Fibroblast of peridontal ligament (primary cell): Measurements from ENCODE around the gene NXF1.
"Not testable (repeated sequence)": the region's sequence is repeated elsewhere in the genome, so short reads cannot be mapped to it uniquely, and the experiment has no call there.

Source experiments
- DNase-seq: peaks from one replicate; pipeline ENCODE4 v3.0.0-alpha.2; 2010; ENCODE audit errors: extremely low read depth

Gene NXF1

DNA sequence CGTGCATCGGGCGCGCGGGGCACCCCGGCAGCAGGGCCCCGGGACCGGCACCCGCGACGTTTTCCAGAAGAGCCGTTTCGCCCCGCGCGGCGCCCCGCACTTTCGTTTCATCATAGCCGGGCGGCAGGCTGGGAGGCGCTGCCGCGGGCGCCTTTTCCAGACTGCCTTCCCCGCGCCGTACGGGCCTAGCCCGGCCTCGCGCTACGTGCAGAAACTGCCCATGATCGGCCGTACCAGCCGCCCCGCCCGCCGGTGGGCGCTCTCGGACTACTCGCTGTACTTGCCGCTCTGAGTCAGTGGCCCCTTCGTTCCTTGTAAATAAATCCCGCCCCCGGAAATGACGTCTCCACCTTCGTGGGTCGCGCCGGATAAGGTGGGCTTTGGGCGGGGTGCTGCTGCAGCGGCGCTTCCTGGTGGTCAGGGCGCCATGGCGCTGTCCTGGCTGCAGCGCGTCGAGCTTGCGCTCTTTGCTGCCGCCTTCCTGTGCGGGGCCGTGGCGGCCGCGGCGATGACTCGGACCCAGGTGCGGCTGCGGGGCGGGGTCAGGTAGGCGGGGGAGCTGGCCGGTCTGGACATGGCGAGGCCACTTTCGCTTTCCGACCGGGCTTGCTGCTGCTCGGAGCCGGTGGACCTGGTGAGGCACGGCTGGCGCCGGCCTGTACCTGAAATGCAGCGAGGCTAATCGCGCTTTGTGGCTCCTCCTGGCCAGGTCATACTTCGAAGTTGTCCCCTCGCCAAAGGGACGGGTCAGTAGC, 18.1 kb downstream of the NXF1 start, which contains the start of gene TMEM179B:
TMEM179B (plus strand) TSS at position 398 of the 755 bp plus-strand sequence; CDS start at position 428, 30 bp downstream.
- peak; percentile 96 for DNase-seq

DNA sequence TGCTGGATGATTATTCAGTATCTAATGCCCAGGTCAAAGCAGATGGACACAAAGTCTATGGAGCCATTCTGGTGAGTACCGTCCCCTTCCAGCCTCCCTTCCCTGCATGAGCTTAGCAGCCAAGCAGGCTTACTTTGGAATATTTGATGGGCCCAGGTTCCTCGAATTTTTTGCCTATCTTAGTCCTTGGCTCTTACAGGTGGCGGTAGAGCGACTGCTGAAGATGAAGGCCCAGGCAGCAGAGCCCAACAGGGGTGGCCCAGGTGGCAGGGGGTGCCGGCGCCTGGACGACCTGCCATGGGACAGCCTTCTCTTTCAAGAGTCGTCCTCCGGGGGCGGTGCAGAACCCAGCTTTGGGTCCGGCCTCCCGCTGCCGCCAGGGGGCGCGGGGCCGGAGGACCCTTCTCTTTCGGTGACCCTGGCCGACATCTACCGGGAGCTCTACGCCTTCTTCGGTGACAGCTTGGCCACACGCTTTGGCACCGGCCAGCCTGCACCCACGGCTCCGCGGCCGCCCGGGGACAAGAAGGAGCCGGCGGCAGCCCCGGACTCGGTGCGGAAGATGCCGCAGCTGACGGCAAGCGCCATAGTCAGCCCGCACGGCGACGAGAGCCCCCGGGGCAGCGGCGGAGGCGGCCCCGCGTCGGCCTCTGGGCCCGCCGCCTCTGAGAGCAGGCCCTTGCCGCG, 18.8 kb downstream of the NXF1 start:
- peak; percentile 68 for DNase-seq

DNA sequence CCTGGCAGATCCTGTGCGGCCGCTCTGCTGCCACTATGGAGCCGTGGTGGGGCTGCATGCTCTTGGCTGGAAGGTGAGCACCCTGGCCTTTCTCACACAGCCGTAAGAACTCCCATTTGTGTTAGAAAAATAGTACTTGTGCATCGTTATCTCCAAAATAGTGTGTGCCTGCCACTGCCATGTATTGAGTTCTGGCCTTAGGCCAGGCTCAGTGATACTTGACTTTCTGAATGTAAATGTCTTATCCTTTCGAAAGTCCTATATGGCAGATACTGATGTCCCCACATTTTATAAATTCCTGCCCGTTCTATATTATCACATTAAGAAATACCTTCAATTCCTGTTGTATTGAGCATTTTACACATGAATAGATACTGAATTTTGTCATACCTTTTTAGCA, 22.5 kb downstream of the NXF1 start:
- no peak for DNase-seq

DNA sequence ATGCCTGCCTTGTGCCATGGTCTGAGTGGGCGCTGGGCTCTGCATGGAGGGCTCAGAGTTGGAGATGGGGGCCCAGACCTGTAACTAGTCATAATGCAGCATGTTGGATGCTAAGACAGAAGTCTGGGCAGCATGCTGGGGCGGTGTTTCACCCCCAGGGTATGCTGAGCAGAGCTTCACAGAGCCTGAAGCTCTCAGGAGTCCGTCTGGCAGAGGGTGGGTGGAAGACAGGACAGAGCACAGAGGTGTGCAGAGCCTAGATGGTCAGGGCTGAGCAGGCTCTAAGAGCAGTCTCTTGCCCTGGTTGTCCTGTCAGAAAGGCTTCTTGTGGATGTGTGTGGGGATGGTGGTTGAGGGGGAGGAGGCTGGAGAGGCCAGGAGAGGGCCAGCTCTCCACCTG, 26.8 kb downstream of the NXF1 start:
- no peak for DNase-seq

DNA sequence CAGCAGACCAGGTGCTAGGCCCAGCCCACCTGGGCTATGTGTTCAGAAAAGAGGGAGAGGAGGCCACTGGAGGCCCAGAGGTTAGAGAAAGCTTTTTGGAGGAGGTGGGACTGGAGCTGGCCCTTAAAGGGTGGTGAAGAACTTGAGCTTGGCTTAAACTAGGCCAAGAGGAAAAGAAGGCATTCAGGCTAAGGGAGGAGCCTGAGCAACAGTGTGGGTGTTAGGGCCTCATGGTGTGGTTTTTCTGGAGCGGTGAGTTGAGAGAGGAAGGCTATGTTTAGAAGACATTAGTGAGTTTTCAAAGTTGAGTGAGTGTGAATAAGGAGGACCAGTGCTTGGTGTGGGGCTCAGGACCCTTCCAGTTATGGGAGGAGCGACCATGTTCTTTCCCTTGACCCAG, 27.9 kb downstream of the NXF1 start:
- no peak for DNase-seq

DNA sequence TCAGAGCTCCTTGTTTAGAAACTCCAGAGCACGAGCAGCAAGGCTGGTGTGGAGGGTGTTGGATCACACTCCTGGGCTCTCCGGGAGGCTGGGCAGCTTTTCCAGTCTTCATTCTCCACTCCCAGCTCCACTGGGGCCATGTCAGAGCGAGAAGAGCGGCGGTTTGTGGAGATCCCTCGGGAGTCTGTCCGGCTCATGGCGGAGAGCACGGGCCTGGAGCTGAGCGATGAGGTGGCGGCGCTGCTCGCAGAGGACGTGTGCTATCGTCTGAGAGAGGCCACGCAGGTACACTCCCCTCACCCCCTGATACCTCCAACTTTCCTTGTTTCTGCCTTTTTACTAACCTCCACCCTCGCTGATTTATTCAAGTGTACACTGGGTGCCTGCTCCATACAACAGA, 29.6 kb downstream of the NXF1 start:
- no peak for DNase-seq

DNA sequence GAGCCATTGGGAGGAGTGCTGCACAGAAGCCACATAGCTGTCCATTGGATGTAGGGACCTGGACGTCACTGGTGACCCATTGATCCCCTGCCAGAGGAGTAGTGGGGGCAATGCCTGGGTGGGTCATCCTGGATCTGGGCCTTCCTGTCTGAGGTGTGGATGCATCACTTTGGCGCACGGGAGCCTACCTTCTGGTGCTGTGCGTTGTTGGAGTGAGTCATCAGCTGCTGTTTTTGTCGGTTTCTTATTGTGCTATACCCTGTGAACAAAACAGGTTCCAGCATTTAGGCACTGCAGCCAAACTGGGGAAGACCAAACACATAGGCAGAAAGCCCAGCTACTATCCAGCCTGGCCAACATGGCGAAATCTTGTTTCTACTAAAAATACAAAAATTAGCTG, 30.8 kb downstream of the NXF1 start:
- no peak for DNase-seq

DNA sequence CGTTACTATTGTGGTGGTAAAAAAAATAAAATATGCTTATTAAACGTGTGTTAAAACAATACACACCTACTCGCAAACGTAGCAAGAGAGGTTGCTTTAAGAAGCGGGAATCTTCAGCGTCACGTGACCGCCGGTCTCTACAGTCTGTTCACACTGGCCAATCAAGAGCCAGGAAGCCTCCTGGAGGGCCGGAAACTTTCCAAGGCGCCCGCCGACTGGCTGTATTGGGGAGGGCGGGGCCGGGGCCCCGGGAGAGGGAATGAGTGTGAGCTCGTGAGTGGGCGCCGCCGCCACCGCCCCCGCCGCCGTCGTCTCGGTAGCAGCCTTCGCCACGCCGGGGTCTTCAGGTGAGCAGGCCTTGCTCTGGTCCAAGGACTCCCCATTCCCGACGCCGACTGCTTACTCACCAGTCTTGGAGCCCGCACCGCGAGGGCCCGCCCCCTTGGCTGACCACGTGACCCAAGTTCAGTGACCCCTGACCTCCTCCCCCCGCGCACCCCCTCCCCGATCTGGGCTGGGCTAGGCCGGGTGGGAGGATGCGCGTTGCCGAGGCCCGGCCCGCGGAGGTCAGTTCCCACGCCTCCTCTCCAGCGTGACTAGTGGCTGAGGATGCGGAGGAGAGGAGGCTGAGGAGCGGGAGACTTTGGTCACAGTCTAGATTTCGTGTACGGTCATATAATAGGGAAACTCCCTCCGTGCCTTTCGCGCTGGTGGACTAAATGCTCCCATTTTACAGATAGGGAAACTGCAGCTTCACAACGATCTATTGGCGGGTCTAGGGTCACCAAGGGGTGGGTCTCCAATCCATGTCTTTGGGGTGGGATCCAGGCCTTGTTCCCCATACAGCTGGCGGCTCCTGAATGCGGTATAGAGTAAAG, 33.9 kb downstream of the NXF1 start, which contains the start of gene TAF6L:
TAF6L (plus strand) TSS at position 253 of the 878 bp plus-strand sequence. CDS start 4,388 bp downstream, outside the sequence.
- DNase-seq, result peak; percentile 96

DNA sequence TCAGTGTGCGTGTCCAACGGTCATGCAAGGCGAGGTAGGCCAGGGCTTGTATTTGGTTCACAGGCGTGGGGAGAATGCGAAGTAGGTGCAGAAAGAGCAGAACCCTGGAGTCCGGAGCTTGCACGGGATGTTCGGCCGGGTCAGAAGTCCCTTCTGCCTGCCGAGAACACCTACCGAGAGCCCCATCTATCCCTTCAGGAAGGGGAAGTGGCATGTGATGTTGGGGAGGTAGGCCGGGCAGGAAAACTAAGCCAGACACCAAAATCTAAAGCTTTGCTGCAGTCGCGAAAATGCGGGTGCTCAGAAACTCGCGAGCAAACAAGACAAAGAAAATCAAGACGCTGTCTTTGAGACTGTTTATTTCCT, 34.5 kb downstream of the NXF1 start:
- DNase-seq, result no peak

DNA sequence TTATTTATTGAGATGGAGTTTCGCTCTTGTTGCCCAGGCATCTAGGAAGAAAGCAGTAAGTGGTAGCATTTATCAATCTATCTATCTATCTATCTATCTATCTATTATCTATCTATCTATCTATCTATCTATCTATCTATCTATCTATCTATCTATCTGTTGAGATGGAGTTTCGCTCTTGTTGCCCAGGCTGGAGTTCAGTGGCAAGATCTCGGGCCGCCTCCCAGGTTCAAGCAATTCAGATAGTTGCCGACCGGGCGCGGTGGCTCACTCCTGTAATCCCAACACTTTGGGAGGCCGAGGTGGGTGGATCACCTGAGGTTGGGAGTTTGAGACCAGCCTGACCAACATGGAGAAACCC, 44.4 kb downstream of the NXF1 start:
- not testable (repeated sequence) for DNase-seq

DNA sequence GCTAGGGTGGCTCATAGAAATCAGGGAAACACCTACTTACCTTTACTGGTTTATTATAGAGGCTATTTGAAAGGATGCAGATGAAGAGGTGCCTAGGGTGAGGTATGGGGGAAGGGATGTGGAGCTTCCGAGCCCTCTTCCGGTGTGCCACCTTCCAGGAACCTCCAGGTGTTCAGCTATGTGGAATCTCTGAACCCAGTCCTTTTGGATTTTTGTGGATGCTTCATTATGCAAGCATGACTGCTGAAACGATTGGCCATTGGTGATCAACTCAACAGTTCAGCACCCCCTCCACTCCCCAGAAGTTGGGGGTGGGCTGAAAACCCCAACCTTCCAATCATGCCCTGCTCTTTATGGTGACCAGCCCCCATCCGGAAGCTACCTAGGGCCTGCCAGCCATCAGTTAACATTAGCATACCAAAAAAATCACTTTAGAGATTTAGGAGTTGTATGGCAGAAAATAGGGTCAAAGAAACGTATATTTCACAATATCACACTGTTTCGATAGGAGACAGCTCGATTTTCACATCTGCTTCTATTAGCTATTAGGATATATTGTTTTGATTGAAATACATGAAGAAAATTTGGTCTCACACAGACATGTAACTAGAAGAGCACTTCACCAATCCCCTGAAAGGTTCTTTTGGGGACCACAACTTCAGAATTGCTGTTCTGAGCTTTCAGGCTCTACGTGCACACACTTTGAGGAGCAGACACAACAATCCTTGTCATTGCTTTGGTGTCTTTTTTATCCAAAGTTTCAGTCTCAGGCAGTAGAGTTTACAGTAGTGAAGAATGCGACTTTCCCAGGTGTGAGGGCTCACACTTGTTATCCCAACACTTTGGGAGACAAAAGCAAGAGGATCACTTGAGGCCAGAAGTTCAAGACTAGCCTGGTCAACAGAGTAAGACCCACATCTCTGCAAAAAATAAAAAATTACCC, 47.1 kb downstream of the NXF1 start:
- DNase-seq, result no peak

DNA sequence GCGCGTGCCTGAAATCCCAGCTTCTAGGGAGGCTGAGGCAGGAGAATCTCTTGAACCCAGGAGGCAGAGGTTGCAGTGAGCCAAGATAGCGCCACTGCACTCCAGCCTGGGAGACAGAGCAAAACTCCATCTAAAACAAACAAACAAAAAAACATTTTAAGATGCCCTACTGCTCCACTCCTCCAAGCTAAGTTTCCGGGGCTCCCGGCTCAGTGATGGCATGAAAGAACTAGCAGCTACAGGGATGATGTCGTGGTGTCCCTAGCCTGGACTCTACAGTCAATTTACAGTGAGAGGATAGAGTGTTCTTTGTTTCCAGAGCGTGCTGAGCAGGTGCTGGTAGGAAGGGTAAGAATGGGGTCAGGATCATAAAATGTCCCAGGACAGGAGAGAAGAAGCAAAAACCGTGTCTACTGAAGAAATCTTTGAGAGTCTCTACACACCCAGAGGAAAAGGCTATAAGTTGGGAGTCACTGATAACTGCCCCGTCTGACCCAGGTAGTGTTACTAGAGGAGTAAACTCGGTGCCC, 50.1 kb downstream of the NXF1 start:
- DNase-seq, result no peak

DNA sequence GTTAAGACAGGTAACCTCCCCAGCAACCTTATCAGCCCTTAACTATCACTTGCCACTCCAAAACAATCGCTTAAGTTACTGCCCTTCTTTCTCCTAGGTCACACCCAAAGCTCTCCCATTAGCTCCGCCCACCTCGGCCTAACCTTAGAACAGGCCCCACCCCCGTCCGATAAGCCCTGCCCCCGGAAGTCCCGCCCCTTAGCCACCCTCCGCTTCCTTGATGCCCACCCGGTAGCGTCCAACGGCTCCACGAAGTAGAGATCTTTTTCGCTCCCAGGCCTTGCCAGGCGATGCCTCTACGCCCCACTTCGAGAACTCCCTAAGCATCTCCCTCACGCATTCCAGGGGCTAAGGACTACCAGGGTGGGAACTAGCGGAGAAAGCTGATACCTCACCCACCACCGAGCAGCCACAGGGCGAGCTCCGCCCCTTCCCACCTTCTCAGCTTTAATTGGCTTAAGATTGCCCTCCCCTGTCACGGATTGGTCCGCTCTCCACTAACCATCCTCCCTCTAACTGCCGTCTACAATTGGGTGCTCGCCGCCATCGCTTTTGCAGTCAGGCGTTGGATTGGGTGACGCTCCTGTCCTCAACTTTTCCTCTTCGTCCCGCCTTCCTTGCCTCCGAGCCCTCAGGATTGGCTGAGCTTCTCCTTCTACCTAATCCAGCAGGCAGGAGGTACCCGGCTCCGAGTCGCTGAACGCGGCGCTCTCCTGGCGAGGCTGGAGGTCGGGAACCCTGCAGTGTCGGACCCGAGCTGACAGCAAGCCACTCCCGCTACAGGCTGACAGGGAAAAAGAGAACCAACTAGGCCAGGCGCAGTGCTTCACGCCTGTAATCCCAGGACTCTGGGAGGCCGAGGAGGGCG, 51.3 kb downstream of the NXF1 start, which contains the start of gene ZBTB3:
ZBTB3 (minus strand) TSS at position 425 of the 868 bp plus-strand sequence. CDS start 496 bp downstream, outside the sequence.
- DNase-seq, result peak; percentile 99

DNA sequence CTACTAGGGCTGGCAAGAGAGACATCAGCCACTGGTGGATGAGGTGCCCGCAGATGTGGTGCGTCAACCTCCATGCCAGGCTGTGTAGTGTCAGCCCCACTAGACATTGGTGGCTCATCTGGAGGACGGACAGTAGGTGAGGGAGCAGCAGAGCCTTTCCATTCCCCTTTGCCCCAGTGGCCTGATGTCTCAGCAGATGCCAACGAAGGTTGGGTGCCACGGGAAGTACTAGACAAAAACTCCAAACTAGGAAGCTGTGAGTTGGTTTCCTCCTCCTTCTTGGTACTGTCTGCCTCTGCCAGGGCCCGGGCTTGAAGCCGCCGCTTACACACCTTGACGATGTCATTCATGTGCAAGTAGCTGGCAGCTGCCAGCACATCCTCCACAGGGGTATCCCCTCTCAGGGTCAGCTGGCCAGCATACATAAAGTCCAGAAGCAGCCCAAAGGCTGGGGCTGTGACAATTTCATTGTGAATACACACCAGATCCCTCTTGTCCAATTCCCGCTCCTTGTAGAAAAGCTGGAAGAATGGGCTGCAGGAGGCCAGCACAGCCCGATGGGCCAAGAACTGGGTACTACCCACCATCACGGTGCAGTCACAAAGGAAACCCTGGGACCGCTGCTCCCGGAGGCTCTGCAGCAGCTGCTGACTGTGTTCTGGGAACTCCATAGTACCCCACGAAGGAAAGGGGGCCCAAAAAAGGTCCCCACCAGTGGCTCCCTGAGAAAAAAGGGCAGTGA, 52.1 kb downstream of the NXF1 start:
- DNase-seq, result no peak

DNA sequence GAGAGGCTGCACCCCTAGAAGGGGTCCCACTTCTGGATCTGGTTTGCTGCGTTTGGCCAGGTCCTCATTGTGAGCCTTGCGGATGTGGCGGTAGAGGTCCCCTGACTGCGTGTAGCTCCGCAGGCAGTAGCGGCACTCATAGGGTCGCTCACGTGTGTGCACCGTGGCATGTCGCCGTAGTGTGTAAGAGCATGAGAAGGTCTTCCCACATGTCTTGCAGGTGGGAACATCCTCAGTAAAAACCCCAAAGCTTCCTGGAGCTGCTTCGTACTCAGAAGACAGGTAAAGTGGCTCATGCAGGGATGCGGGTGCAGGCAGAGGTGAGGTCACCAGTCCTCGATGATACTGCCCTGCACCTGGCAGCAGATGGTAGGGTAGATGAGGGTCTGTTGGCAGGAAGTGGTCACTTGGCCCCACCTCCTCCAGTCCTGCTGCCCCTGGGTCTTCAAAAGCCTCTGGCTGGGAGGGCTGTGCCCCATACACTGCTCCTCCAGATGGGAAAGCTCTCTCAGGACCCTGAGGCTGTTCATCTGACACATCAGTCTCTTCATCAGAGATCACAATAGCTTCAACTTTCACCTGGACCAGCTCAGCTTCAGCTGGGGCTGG, 53.0 kb downstream of the NXF1 start:
- no peak for DNase-seq

DNA sequence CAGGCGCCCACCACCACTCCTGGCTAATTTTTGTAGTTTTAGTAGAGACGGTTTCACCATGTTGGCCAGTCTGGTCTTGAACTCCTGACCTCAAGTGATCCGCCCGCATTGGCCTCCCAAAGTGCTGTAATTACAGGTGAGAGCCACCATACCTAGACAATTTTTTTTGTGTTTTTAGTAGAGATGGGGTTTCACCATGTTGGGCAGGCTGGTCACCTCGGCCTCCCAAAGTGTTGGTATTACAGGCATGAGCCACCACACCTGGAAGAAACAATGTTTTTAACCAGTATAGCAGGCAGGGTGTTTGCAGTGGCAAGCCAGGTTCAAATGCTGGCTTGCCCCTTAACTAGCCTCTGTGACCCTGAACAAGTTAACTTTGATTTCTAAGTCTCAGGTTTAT, 55.3 kb downstream of the NXF1 start:
- DNase-seq, result not testable (repeated sequence)

DNA sequence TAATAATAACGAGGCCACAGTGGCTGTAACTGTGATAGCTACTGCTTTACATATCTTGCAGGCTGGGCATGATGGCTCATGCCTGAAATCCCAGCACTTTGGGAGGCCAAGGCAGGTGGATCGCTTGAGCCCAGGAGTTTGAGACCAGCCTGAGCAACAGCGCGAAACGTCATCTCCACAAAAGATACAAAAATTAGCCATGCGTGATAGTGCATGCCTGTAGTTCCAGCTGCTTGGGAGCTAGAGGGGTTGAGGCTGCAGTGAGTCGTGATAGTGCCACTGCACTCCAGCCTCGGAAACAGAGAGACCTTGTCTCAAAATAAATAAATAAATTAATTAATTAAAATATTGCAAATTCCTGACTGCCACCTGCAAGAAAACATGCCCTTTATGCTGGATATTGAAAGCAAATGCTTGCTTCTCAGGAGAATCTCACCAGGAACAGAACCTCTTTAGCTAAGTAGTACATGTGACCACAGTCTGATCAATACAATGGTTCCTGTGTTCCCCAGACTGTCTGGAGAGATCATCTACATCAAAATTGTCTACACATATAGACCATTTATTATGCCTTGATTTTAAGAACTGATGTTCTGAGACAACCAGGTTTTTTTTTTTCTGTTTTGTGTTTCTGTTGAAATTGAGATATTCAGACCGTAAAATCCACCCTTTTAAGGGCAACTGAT, 57.6 kb downstream of the NXF1 start:
- DNase-seq, result no peak
